NCI-H748 treated with DMSO at 0.1 percent for 48 hours (cell line): ENCODE results near the gene DCTPP1.
A peak's percentile ranks its signal among the peaks of the same experiment; 100 is the strongest.
"Not testable (repeated sequence)": the region's sequence is repeated elsewhere in the genome, so short reads cannot be mapped to it uniquely, and the experiment has no call there.

Experiments
- DNase-seq: peaks from one replicate; lab custom pipeline; 2025; lab: John Stamatoyannopoulos, UW

The DCTPP1 gene

GRCh38 chr16:30429678-30430427 lies at the start of gene DCTPP1:
TSS of gene DCTPP1 (minus strand) at chr16:30430030. CDS start at chr16:30429980, 50 bp downstream.
- DNase-seq, result peak; percentile 94

- no peak for DNase-seq
Measured at GRCh38 chr16:30478766-30479478, 49.1 kb upstream of the DCTPP1 start.

- not testable (repeated sequence) for DNase-seq
Measured at GRCh38 chr16:30477773-30478172, 47.9 kb upstream of the DCTPP1 start.

GRCh38 chr16:30476991-30477390 lies 47.2 kb upstream of the DCTPP1 start:
- DNase-seq, result no peak

GRCh38 chr16:30474684-30475083 lies 44.9 kb upstream of the DCTPP1 start:
- DNase-seq, result no peak

GRCh38 chr16:30474074-30474452 lies 44.2 kb upstream of the DCTPP1 start:
- DNase-seq, result no peak

- DNase-seq, result no peak
Measured at GRCh38 chr16:30473231-30474073, 43.6 kb upstream of the DCTPP1 start.

GRCh38 chr16:30472328-30472942 lies 42.6 kb upstream of the DCTPP1 start, which contains the start of gene ITGAL:
TSS of gene ITGAL (plus strand) at chr16:30472742. CDS start at chr16:30472838, 96 bp downstream.
- no peak for DNase-seq

GRCh38 chr16:30470632-30470995 lies 40.8 kb upstream of the DCTPP1 start:
- DNase-seq, result no peak

- DNase-seq, result no peak
Measured at GRCh38 chr16:30470170-30470512, 40.3 kb upstream of the DCTPP1 start.

- DNase-seq, result no peak
Measured at GRCh38 chr16:30464078-30464477, 34.2 kb upstream of the DCTPP1 start.

GRCh38 chr16:30461426-30461825 lies 31.6 kb upstream of the DCTPP1 start:
- DNase-seq, result not testable (repeated sequence)

- no peak for DNase-seq
Measured at GRCh38 chr16:30459456-30459855, 29.6 kb upstream of the DCTPP1 start.

GRCh38 chr16:30458561-30459394 lies 28.9 kb upstream of the DCTPP1 start:
- DNase-seq, result no peak

GRCh38 chr16:30457743-30458560 lies 28.1 kb upstream of the DCTPP1 start:
- DNase-seq, result no peak

GRCh38 chr16:30457256-30457655 lies 27.4 kb upstream of the DCTPP1 start:
- no peak for DNase-seq

- DNase-seq, result no peak
Measured at GRCh38 chr16:30456302-30456701, 26.5 kb upstream of the DCTPP1 start.

- DNase-seq, result not testable (repeated sequence)
Measured at GRCh38 chr16:30452709-30453580, 23.1 kb upstream of the DCTPP1 start.

- no peak for DNase-seq
Measured at GRCh38 chr16:30449116-30449435, 19.2 kb upstream of the DCTPP1 start.
